Left lung (tissue), 10 donors: ENCODE results near the gene OTOGL. TPM values are rescaled to one million over a fixed set of nuclear protein-coding genes. Genes with fewer than 3 reads are reported as not detected.
A peak's percentile ranks its signal among the peaks of the same experiment; 100 is the strongest.

Source experiments
- ATAC-seq: fragments of 200-7000 bp; cut with Tn5 transposase; one replicate; pipeline ENCODE4 v1.9.1; 2020; ENCODE audit warnings: moderate library complexity
- DNase-seq, 4 donors: peaks; one replicate each; pipeline ENCODE4 v3.0.0-alpha.2; 2013 to 2020
- H3K27ac ChIP-seq, 2 donors: fragments of 200-600 bp; sonication (generic) in 1 of 2; one replicate each; pipeline versions ENCODE4 v1.5.0 to v1.8.0; 2020 to 2021
- H3K27me3 ChIP-seq, 2 donors: fragments of 200-600 bp; sonication (generic) in 1 of 2; one replicate each; pipeline versions ENCODE4 v1.5.0 to v1.8.0; 2020 to 2021
- H3K36me3 ChIP-seq, 2 donors: fragments of 200-600 bp; sonication (generic) in 1 of 2; one replicate each; pipeline versions ENCODE4 v1.5.0 to v1.8.0; 2020 to 2021
- H3K4me1 ChIP-seq, 2 donors: fragments of 200-600 bp; one replicate each; pipeline ENCODE4 v1.8.0; 2021
- H3K4me3 ChIP-seq, 2 donors: fragments of 200-600 bp; sonication (generic) in 1 of 2; one replicate each; pipeline versions ENCODE4 v1.5.0 to v1.8.0; 2020 to 2021; ENCODE audit warnings: mild to moderate bottlenecking in 1 of 2
- H3K9me3 ChIP-seq, 2 donors: fragments of 200-600 bp; sonication (generic) in 1 of 2; one replicate each; pipeline versions ENCODE4 v1.5.0 to v1.8.0; 2020 to 2021
- intact Hi-C, 2 donors: fragments of 100-400 bp; cut with DNase I; formaldehyde crosslinking; loops; one replicate each; pipeline versions ENCODE4 v1.11.2 to v1.14.2; 2022
- polyA plus RNA-seq, 6 donors: library from polyadenylated mRNA; unstranded; fragments of 120-200 nt; gene quantifications; one replicate each; pipeline ENCODE4 v1.2.1, GENCODE V29; 2013; ENCODE audit not compliant: insufficient read length in 6 of 6
- total RNA-seq, 2 donors: library from RNA; stranded (reverse); fragmentation: NEBNext Ultra II Directional; extraction: Animal tissue kit (Norgen Biotek cat#: 25700); gene quantifications; one replicate each; pipeline ENCODE4 v1.2.1, GENCODE V29; 2021
- TF ChIP-seq, protein P1 (sequence below), 2 donors: fragments of 200-600 bp; sonication (generic) in 1 of 2; IDR thresholded peaks; one replicate each; pipeline versions ENCODE4 v1.5.0 to v1.8.0; 2021; ENCODE audit warnings: antibody characterized with exemption in 2 of 2
- donor health status: DM: no; HTN: yes; CAD: no.
- donor health status: DM: no; HTN: no; CAD: no.

Gene OTOGL
- total and polyA plus RNA-seq, 8 donors = 0.08 to 0.66 (median 0.50) TPM

- Histone ChIP-seq H3K27ac (no peak overlapping the region), H3K9me3 (no peaks in the 10 kb centered on the region), H3K27me3 (no peaks in the 10 kb centered on the region), H3K4me1 (peaks cover 0 to 11% of the 10 kb centered on the region in 2 donors), H3K36me3 (no peaks in the 10 kb centered on the region), H3K4me3 (no peak overlapping the region)
- DNase-seq (no peak), ATAC-seq (no peak)
- intact Hi-C loops = loop anchor here in 1 of 2 donors (5.0 kb wide), 1 partner anchor 632 kb away; no protein-coding TSS in a partner anchor
- TF ChIP-seq, protein P1, sequence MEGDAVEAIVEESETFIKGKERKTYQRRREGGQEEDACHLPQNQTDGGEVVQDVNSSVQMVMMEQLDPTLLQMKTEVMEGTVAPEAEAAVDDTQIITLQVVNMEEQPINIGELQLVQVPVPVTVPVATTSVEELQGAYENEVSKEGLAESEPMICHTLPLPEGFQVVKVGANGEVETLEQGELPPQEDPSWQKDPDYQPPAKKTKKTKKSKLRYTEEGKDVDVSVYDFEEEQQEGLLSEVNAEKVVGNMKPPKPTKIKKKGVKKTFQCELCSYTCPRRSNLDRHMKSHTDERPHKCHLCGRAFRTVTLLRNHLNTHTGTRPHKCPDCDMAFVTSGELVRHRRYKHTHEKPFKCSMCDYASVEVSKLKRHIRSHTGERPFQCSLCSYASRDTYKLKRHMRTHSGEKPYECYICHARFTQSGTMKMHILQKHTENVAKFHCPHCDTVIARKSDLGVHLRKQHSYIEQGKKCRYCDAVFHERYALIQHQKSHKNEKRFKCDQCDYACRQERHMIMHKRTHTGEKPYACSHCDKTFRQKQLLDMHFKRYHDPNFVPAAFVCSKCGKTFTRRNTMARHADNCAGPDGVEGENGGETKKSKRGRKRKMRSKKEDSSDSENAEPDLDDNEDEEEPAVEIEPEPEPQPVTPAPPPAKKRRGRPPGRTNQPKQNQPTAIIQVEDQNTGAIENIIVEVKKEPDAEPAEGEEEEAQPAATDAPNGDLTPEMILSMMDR (IDR thresholded peaks at IDR 0.05) = no peak
Measured at GRCh38 chr12:80189241-80189640, 89.9 kb downstream of the OTOGL start.

GRCh38 chr12:80190001-80190400 lies 90.7 kb downstream of the OTOGL start:
- TF ChIP-seq, protein P1 (IDR thresholded peaks at IDR 0.05) = no peak
- no peaks in the 10 kb centered on the region for H3K36me3 ChIP-seq
- no peak for ATAC-seq
- no peak for DNase-seq
- intact Hi-C loops = loop anchor here in 1 of 2 donors (10.0 kb wide), 1 partner anchor 85 kb away; no protein-coding TSS in a partner anchor
- no peaks in the 10 kb centered on the region for H3K9me3 ChIP-seq
- H3K27ac ChIP-seq = no peak overlapping the region
- no peak overlapping the region for H3K4me3 ChIP-seq
- H3K27me3 ChIP-seq = no peaks in the 10 kb centered on the region
- H3K4me1 ChIP-seq = peaks cover 0 to 11% of the 10 kb centered on the region in 2 donors

DNA sequence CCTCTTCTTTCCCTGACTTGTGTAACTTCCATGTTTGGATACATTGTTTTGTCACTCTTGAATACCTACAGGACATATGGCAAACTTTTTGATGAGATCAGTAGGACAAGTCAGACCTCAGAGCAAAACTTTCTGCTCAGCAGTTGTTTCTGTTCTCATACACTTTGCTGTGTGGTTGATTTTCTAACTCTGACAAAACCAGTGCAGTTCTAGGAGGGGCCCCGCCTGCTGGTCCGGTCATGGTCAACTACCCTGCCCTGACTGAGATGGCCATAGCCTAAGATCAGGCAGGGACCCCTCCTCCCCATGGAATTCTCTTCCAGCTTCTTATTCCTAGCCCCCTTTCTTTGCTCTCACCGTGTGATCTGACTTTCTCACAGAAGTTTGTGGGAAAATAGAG lies 92.8 kb downstream of the OTOGL start:
- DNase-seq (no peak), ATAC-seq (no peak)
- no peaks in the 10 kb centered on the region for H3K36me3 ChIP-seq
- peaks cover 0 to 11% of the 10 kb centered on the region in 2 donors for H3K4me1 ChIP-seq
- intact Hi-C loops = loop anchor here in 1 of 2 donors (10.0 kb wide), 1 partner anchor 83 kb away; no protein-coding TSS in a partner anchor
- no peak overlapping the region for H3K4me3 ChIP-seq
- H3K27ac ChIP-seq = no peak overlapping the region
- no peaks in the 10 kb centered on the region for H3K9me3 ChIP-seq
- no peaks in the 10 kb centered on the region for H3K27me3 ChIP-seq
- TF ChIP-seq, protein P1 (IDR thresholded peaks at IDR 0.05) = no peak

DNA sequence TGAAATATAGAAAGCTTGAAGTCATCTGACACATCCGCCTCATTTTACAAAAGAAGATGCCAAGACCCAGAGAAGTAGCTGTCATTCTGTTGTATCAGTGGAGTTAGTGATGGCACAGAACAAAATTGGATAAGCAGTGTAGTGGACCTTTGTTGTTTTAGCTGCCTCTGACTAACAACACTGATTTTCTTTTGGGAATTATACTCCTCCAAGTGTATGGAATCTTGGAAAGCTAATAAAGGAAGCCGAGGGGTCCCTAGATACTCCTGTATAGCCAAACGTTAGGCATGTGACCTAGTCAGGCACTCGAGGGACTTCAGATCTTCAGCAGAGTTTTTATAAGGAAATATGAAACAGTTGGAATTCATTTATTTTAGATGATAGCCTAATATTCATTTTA lies 94.5 kb downstream of the OTOGL start:
- TF ChIP-seq, protein P1 (IDR thresholded peaks at IDR 0.05) = no peak
- intact Hi-C loops = loop anchor here in 1 of 2 donors (10.0 kb wide), 1 partner anchor 81 kb away; no protein-coding TSS in a partner anchor

DNA sequence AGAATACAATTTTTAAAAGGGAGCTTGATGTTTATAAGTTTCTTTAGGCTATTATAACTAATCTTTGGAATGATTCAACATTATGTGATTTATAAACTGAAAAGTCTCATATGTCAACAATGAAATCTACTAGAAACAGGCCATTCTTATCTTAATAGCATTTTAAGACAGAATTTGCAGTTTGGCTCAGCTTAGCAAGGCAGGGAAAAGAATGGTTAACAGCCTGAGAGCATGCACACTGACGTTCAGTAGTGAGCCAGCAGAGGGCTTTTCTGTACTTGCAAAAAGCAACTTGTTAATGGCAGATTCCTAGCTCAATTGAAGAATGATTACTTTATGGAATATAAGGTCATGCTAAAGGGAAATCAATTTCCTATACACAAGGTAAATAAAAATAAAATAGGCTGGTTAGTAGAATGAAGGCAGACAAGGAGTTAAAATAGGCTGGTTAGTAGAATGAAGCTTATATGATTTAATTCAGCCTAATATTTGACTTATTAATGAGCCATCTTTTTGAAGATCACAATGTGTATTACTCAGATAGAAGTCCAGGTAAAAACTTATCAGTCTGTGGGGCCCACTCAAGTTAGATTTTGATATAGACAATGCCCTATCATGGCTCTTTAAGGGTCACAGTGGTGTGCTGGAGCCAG lies 95.9 kb downstream of the OTOGL start:
- Histone ChIP-seq H3K4me3 (no peak overlapping the region), H3K4me1 (no peaks in the 10 kb centered on the region), H3K27ac (no peak overlapping the region), H3K9me3 (no peaks in the 10 kb centered on the region), H3K27me3 (no peaks in the 10 kb centered on the region), H3K36me3 (no peaks in the 10 kb centered on the region)
- ATAC-seq (peak; percentile 53), DNase-seq (peak in 2 of 4 donors; percentile 65 to 78)
- TF ChIP-seq, protein P1 (IDR thresholded peaks at IDR 0.05) = peak in 1 of 2 donors; percentile 29
- intact Hi-C loops = loop anchor here in 1 of 2 donors (10.0 kb wide), 1 partner anchor 80 kb away; no protein-coding TSS in a partner anchor

More for the DNA sequence above, 94.5 kb downstream of the OTOGL start:
- ATAC-seq (no peak), DNase-seq (no peak)
- Histone ChIP-seq H3K27me3 (no peaks in the 10 kb centered on the region), H3K9me3 (no peaks in the 10 kb centered on the region), H3K36me3 (no peaks in the 10 kb centered on the region), H3K4me3 (no peak overlapping the region), H3K4me1 (no peaks in the 10 kb centered on the region), H3K27ac (no peak overlapping the region)
